Loucy (cell line): ENCODE measurements around the gene NFS1.
"Not testable (repeated sequence)": the region's sequence is repeated elsewhere in the genome, so short reads cannot be mapped to it uniquely, and the experiment has no call there.

Experiments used
- H2AFZ ChIP-seq: fragments of 200-600 bp; sonication (generic); 2 replicates; pipeline ENCODE4 v1.6.0; 2016; ENCODE audit warnings: antibody characterized with exemption, mild to moderate bottlenecking, low read length, moderate library complexity
- H3F3A ChIP-seq: fragments of 200-600 bp; 2 replicates; pipeline ENCODE4 v1.6.0; 2016; ENCODE audit warnings: antibody characterized with exemption, low read depth, mild to moderate bottlenecking
- H3K27me3 ChIP-seq: fragments of 200-600 bp; sonication (generic); 2 replicates; pipeline ENCODE4 v1.6.1; 2014; ENCODE audit warnings: low read length, mild to moderate bottlenecking; ENCODE audit not compliant: insufficient read depth, poor library complexity, severe bottlenecking
- H3K36me3 ChIP-seq: fragments of 200-600 bp; sonication (generic); 2 replicates; pipeline ENCODE4 v1.6.1; 2016; ENCODE audit warnings: low read length; ENCODE audit not compliant: insufficient read depth
- H3K4me1 ChIP-seq: fragments of 200-600 bp; sonication (generic); 2 replicates; pipeline ENCODE4 v1.5.1; 2014; ENCODE audit warnings: low read length, mild to moderate bottlenecking; ENCODE audit not compliant: insufficient read depth, poor library complexity, severe bottlenecking
- H3K4me2 ChIP-seq: fragments of 200-600 bp; sonication (generic); 2 replicates; pipeline ENCODE4 v1.6.0; 2014; ENCODE audit warnings: antibody characterized with exemption, low read length, low read depth, mild to moderate bottlenecking; ENCODE audit not compliant: poor library complexity, severe bottlenecking
- H3K4me3 ChIP-seq: fragments of 200-600 bp; sonication (generic); 2 replicates; pipeline ENCODE4 v1.5.1; 2014; ENCODE audit warnings: low read length, mild to moderate bottlenecking, mixed read lengths; ENCODE audit not compliant: poor library complexity, severe bottlenecking
- H3K79me2 ChIP-seq: fragments of 200-600 bp; sonication (generic); 2 replicates; pipeline ENCODE4 v1.6.1; 2014; ENCODE audit warnings: low read length; ENCODE audit not compliant: insufficient read depth
- H3K9ac ChIP-seq: fragments of 200-600 bp; sonication (generic); 2 replicates; pipeline ENCODE4 v1.6.0; 2014; ENCODE audit warnings: mild to moderate bottlenecking, low read depth, low read length, moderate library complexity; ENCODE audit not compliant: poor library complexity, severe bottlenecking
- H3K9me2 ChIP-seq: fragments of 200-600 bp; sonication (generic); replicated peaks from 2 replicates; pipeline ENCODE4 v1.6.1; 2016; ENCODE audit warnings: low read depth, low read length, mixed read lengths
- H3K9me3 ChIP-seq: fragments of 200-600 bp; sonication (generic); 2 replicates; pipeline ENCODE4 v1.6.1; 2014; ENCODE audit warnings: mild to moderate bottlenecking, antibody characterized with exemption, low read length, low read depth; ENCODE audit not compliant: insufficient read depth
- H4K20me1 ChIP-seq: fragments of 200-600 bp; sonication (generic); 2 replicates; pipeline ENCODE4 v1.6.0; 2014; ENCODE audit warnings: antibody characterized with exemption, low read length, mild to moderate bottlenecking; ENCODE audit not compliant: insufficient read depth, poor library complexity, severe bottlenecking
- CTCF ChIP-seq: fragments of 200-600 bp; sonication (generic); conservative IDR thresholded peaks from 2 replicates; pipeline ENCODE4 v1.5.1; 2014; ENCODE audit warnings: mild to moderate bottlenecking, antibody characterized with exemption, low read length
- EZH2phosphoT487 ChIP-seq: fragments of 200-600 bp; IDR thresholded peaks from 2 replicates; pipeline ENCODE4 v1.6.1; 2018; ENCODE audit warnings: antibody characterized with exemption, mild to moderate bottlenecking, moderate library complexity, borderline replicate concordance

The NFS1 gene

DNA sequence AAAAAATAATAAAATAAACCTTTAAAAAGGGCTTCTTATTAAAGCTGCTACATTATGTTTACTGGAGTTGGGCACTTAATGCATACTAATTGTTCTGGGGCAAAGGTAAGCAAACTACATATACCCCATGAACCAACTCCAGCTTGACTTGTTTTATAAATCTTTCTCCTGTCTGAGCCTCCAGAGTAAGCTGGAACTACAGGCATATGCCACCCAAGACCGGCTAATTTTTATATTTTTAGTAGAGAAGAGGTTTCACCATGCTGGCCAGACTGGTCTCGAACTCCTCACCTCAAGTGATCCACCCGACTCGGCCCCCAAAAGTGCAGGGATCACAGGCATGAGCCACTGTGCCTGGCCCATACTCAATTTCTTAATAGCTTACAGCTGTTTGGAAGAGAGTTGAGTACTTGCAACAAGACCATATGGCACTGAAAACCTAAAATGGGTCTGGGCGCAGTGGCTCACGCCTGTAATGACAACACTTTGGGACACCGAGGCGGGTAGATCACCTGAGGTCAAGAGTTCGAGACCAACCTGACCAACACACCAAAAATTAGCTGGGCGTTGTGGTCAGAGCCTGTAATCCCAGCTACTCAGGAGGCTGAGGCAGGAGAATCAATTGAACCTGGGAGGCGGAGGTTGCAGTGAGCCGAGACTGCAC is 20.0 kb upstream of the NFS1 start:
- no peak overlapping the region for H3K9ac ChIP-seq
- peaks cover 93% of the 10 kb centered on the region for H3K79me2 ChIP-seq
- H3K27me3 ChIP-seq: no peaks in the 10 kb centered on the region
- peaks cover 98% of the 10 kb centered on the region for H3K36me3 ChIP-seq
- H3K9me3 ChIP-seq: no peaks in the 10 kb centered on the region
- no peak overlapping the region for H3K4me3 ChIP-seq
- H3K4me2 ChIP-seq: no peak overlapping the region
- H4K20me1 ChIP-seq: peaks cover 93% of the 10 kb centered on the region
- H3K9me2 ChIP-seq: no peaks in the 10 kb centered on the region
- TF ChIP-seq CTCF: no peak
- no peak for TF ChIP-seq EZH2phosphoT487
- no peaks in the 10 kb centered on the region for H3K4me1 ChIP-seq
- H2AFZ ChIP-seq: no peak overlapping the region
- H3F3A ChIP-seq: peaks cover 6% of the 10 kb centered on the region; the same call in 1 of the 2 replicates

GRCh38 chr20:35718321-35718720 is 19.2 kb upstream of the NFS1 start:
- peaks cover 98% of the 10 kb centered on the region for H3K36me3 ChIP-seq
- H3K9ac ChIP-seq, H3F3A ChIP-seq: not testable (repeated sequence)

DNA sequence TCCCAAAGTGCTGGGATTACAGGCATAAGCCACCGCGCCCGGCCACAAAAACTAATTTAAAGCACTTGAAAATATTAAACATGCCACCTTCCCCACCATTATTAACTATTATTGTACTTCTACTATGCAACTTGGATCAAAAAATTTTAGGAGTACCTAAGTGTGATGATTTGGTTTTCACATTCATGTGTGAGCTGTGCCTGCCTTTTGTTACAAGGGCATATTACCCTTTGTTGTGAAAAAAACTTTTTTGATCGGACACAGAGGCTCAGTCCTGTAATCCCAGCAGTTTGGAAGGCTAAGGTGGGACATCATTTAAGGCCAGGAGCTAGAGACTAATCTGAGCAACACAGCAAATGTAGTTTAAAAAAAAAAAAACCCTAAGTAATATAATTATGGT is 17.2 kb upstream of the NFS1 start:
- Histone ChIP-seq H3F3A (peaks cover 6% of the 10 kb centered on the region; the same call in 1 of the 2 replicates), H3K9me2 (no peaks in the 10 kb centered on the region), H3K4me3 (no peak overlapping the region), H2AFZ (no peak overlapping the region), H3K36me3 (peaks cover 98% of the 10 kb centered on the region), H4K20me1 (peaks cover 98% of the 10 kb centered on the region), H3K9me3 (no peaks in the 10 kb centered on the region), H3K27me3 (no peaks in the 10 kb centered on the region), H3K79me2 (peaks cover 93% of the 10 kb centered on the region), H3K4me2 (no peak overlapping the region), H3K4me1 (no peaks in the 10 kb centered on the region), H3K9ac (no peak overlapping the region)
- TF ChIP-seq EZH2phosphoT487 (no peak), CTCF (no peak)

More at GRCh38 chr20:35718321-35718720, 19.2 kb upstream of the NFS1 start:
- peaks cover 92% of the 10 kb centered on the region for H3K79me2 ChIP-seq
- not testable (repeated sequence) for H3K9me3 ChIP-seq, H3K4me1 ChIP-seq, H2AFZ ChIP-seq, H3K27me3 ChIP-seq, H3K4me3 ChIP-seq, H3K4me2 ChIP-seq, H3K9me2 ChIP-seq
- H4K20me1 ChIP-seq: peaks cover 93% of the 10 kb centered on the region

- H3K4me2 ChIP-seq: no peak overlapping the region
- H4K20me1 ChIP-seq: peaks cover 98% of the 10 kb centered on the region
- H2AFZ ChIP-seq: no peak overlapping the region
- peaks cover 98% of the 10 kb centered on the region for H3K36me3 ChIP-seq
- no peaks in the 10 kb centered on the region for H3K9me3 ChIP-seq
- peaks cover 93% of the 10 kb centered on the region for H3K79me2 ChIP-seq
- H3K4me3 ChIP-seq: no peak overlapping the region
- no peaks in the 10 kb centered on the region for H3K9me2 ChIP-seq
- no peaks in the 10 kb centered on the region for H3K27me3 ChIP-seq
- TF ChIP-seq CTCF: no peak
- TF ChIP-seq EZH2phosphoT487: no peak
- H3K4me1 ChIP-seq: no peaks in the 10 kb centered on the region
- no peak overlapping the region for H3K9ac ChIP-seq
- H3F3A ChIP-seq: peaks cover 6% of the 10 kb centered on the region; the same call in 1 of the 2 replicates
Observed at GRCh38 chr20:35715652-35716051, 16.5 kb upstream of the NFS1 start.
